Thoracic aorta (tissue), 2 donors: ENCODE measurements around the gene CCDC87. TPM values are rescaled to one million over a fixed set of nuclear protein-coding genes. Genes with fewer than 3 reads are reported as not detected.

Experiments used
- ATAC-seq: fragments of 150-250 bp; one replicate; pipeline ENCODE4 v1.8.0; 2017; ENCODE audit warnings: low read depth; ENCODE audit not compliant: insufficient number of reproducible peaks, low FRiP score
- DNase-seq: peaks from one replicate; pipeline ENCODE4 v3.0.0-alpha.2; 2020; ENCODE audit warnings: low spot score
- H3K27ac ChIP-seq, 2 donors: fragments of 200-600 bp; sonication (generic); 1 replicate in 1 of 2; 2 replicates in 1 of 2; pipeline ENCODE4 v1.5.1; 2016; ENCODE audit warnings: mild to moderate bottlenecking in 2 of 2, moderate library complexity in 2 of 2
- H3K27me3 ChIP-seq: fragments of 200-600 bp; sonication (generic); replicated peaks from 2 replicates; pipeline ENCODE4 v1.6.0; 2016; ENCODE audit warnings: mild to moderate bottlenecking; ENCODE audit not compliant: insufficient read depth
- H3K36me3 ChIP-seq: fragments of 200-600 bp; sonication (generic); one replicate; pipeline ENCODE4 v1.5.1; 2016
- H3K4me1 ChIP-seq, 2 donors: fragments of 200-600 bp; sonication (generic); 1 replicate in 1 of 2; 2 replicates in 1 of 2; pipeline versions ENCODE4 v1.5.1 to v1.6.0; 2016; ENCODE audit warnings: low read depth in 2 of 2, mild to moderate bottlenecking in 1 of 2; ENCODE audit not compliant: control insufficient read depth in 1 of 2
- H3K4me3 ChIP-seq: fragments of 200-600 bp; sonication (generic); 2 replicates; pipeline ENCODE4 v1.5.1; 2016; ENCODE audit warnings: mild to moderate bottlenecking
- H3K9me3 ChIP-seq: fragments of 200-600 bp; sonication (generic); 2 replicates; pipeline ENCODE4 v1.5.1; 2016
- CTCF ChIP-seq: fragments of 200-600 bp; sonication (generic); IDR thresholded peaks from one replicate; pipeline ENCODE4 v1.5.1; 2019; ENCODE audit warnings: antibody characterized with exemption
- total RNA-seq, 2 donors: library from RNA; depleted of rRNA; stranded (reverse); fragments of >200 nt; gene quantifications; one replicate each; pipeline versions ENCODE4 v1.1.0 to v1.2.3, GENCODE V29; 2016

Gene CCDC87
- total RNA-seq, 2 donors from 2014 or later = 0.68 TPM; not detected in 1

- no peaks in the 10 kb centered on the region for H3K36me3 ChIP-seq
- no peaks in the 10 kb centered on the region for H3K9me3 ChIP-seq
- DNase-seq = no peak
- no peak overlapping the region for H3K27ac ChIP-seq
- TF ChIP-seq CTCF = no peak
- no peak overlapping the region for H3K4me3 ChIP-seq
- peaks cover 4 to 15% of the 10 kb centered on the region in 2 donors for H3K4me1 ChIP-seq
- no peaks in the 10 kb centered on the region for H3K27me3 ChIP-seq
- no peak for ATAC-seq
Measured at GRCh38 chr11:66566221-66566620, 26.6 kb downstream of the CCDC87 start.

GRCh38 chr11:66564984-66565383, 27.9 kb downstream of the CCDC87 start:
- Histone ChIP-seq H3K36me3 (no peaks in the 10 kb centered on the region), H3K9me3 (no peaks in the 10 kb centered on the region), H3K27me3 (no peaks in the 10 kb centered on the region), H3K4me3 (no peak overlapping the region), H3K4me1 (peaks cover 4 to 15% of the 10 kb centered on the region in 2 donors), H3K27ac (no peak overlapping the region)
- DNase-seq (no peak), ATAC-seq (no peak)
- TF ChIP-seq CTCF = no peak

GRCh38 chr11:66564538-66564937, 28.3 kb downstream of the CCDC87 start:
- H3K36me3 ChIP-seq = no peaks in the 10 kb centered on the region
- ATAC-seq (no peak), DNase-seq (no peak)
- no peak overlapping the region for H3K4me3 ChIP-seq
- H3K27ac ChIP-seq = no peak overlapping the region
- H3K27me3 ChIP-seq = no peaks in the 10 kb centered on the region
- no peak for TF ChIP-seq CTCF
- H3K4me1 ChIP-seq = peaks cover 4 to 15% of the 10 kb centered on the region in 2 donors
- H3K9me3 ChIP-seq = no peaks in the 10 kb centered on the region

GRCh38 chr11:66563832-66564231, 29.0 kb downstream of the CCDC87 start:
- H3K4me3 ChIP-seq = no peak overlapping the region
- no peak for DNase-seq
- TF ChIP-seq CTCF = no peak
- no peaks in the 10 kb centered on the region for H3K27me3 ChIP-seq
- peaks cover 8 to 16% of the 10 kb centered on the region in 2 donors for H3K4me1 ChIP-seq
- H3K36me3 ChIP-seq = no peaks in the 10 kb centered on the region
- no peaks in the 10 kb centered on the region for H3K9me3 ChIP-seq
- ATAC-seq = no peak
- H3K27ac ChIP-seq = no peak overlapping the region

GRCh38 chr11:66562907-66563583, 29.8 kb downstream of the CCDC87 start:
- no peaks in the 10 kb centered on the region for H3K27me3 ChIP-seq
- peaks cover 10 to 17% of the 10 kb centered on the region in 2 donors for H3K4me1 ChIP-seq
- H3K36me3 ChIP-seq = no peaks in the 10 kb centered on the region
- H3K27ac ChIP-seq = no peak overlapping the region
- no peaks in the 10 kb centered on the region for H3K9me3 ChIP-seq
- DNase-seq = no peak
- no peak overlapping the region for H3K4me3 ChIP-seq
- ATAC-seq = no peak
- no peak for TF ChIP-seq CTCF
